GM12872 (cell line): Measurements from ENCODE around the gene MLN.

Experiments used
- CTCF ChIP-seq: IDR thresholded peaks from 3 replicates; pipeline ENCODE4 v1.5.1; 2011; ENCODE audit warnings: low read depth, mild to moderate bottlenecking, low read length, moderate library complexity; ENCODE audit not compliant: insufficient read depth

MLN gene

DNA sequence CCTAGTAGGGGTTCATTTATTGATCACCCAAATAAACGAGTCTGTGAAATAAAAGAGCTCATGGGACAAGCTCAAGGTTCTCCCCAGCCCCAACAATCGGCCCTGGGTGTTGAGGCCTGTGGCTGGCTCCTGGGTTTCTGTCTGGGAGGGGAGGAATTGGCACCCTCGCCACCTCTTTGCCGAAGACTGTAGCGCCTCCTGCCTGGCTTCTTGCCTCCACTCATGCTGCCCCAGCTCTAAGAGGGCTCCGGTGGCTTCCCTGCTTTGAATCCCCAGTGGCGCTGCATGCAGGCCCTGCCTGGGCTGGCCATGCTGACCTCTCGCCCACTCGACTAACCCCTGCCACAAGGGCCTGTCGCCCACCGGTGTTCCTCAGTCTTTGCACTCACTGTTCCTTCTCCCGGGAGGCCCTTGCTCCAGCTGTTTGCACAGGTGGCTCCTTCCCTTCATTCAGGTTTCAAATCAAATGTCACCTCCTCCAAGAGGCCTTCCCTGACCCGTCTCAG is 5.4 kb downstream of the MLN start:
- no peak for TF ChIP-seq CTCF

GRCh38 chr6:33797626-33798342 is 6.0 kb downstream of the MLN start:
- no peak for TF ChIP-seq CTCF

- no peak for TF ChIP-seq CTCF
These were observed 8.7 kb downstream of the MLN start for GRCh38 chr6:33794910-33795623.

GRCh38 chr6:33792981-33793380 is 10.8 kb downstream of the MLN start:
- TF ChIP-seq CTCF: no peak

DNA sequence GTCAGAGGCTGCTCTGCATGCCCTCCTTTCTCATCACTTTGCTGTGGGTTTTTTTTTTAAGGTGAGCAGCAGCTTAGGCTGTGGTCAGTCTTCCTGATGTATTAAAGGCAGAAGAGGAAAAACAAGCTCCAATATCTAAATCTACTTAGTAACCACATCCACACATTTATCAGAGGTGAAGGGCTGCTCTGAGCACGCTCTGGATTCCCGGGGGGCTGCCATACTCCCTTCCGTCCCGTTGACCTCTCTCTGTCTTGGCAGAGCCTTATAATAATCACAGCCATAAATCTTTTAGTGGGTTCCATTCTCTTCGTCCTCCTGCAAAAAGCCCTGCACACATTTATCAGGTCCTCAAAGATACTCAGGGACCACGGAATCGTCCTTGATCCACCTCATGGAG is 12.2 kb downstream of the MLN start:
- TF ChIP-seq CTCF: no peak

DNA sequence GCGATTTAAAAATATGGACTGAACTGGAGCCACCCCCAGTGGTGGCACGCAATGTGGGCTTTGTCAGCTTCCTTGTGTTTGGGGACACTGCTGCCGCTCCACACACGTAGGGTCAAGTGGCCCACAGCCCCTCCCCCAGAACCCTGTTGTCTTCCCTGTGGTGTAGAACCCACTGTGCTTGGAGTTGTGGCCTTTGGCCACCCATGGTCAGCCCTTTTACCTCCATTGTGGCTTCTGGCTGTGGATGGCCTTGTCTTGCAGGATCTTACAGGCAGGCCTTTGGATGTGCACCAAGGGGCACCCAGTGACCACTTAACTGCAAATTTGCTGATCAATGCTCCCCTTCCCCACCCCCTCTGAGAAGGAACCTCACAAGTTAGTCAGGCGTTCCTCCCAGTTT is 12.9 kb downstream of the MLN start:
- no peak for TF ChIP-seq CTCF

DNA sequence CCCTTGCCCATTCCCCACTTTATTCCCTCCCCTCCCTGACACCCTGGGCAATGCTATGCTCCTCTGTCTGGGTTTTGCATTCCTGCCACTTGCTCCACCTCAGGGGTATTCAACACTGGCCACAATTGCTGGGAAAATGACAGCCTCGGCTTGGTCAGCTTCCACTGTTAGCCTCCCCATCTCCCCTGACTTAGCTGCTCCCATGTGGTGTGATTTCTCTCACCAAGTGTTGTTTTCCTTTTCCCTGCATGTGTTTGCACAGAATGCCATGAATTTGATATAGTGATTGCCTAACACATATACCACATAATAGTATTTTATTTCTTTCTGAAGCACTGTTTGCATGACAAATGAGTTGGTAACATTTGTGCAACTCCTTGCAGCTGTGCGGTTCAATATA is 13.4 kb downstream of the MLN start:
- TF ChIP-seq CTCF: no peak
